Natural killer cell (primary cell): ENCODE data around the gene KCNJ10. TPM values are rescaled to one million over a fixed set of nuclear protein-coding genes. Genes with fewer than 3 reads are reported as not detected.

Experiments used
- ATAC-seq, 3 donors: fragments of 150-1000 bp in 2 of 3; fragments of 200-7000 bp in 1 of 3; cut with Tn5 transposase; 1 replicate in 1 of 3; 2 replicates in 2 of 3; pipeline ENCODE4 v1.10.0; 2021; ENCODE audit warnings: mild to moderate bottlenecking in 2 of 3, moderate library complexity in 2 of 3
- DNase-seq, 2 donors: peaks; one replicate each; pipeline versions ENCODE4 v3.0.0 to v3.0.0-alpha.2; 2013 to 2021; ENCODE audit warnings: mixed read lengths in 1 of 2
- H3K27ac ChIP-seq: one replicate; pipeline ENCODE4 v1.5.1; 2013; ENCODE audit warnings: mild to moderate bottlenecking, low read length
- H3K27me3 ChIP-seq: one replicate; pipeline ENCODE4 v1.6.1; 2013; ENCODE audit warnings: low read length; ENCODE audit not compliant: control insufficient read depth, insufficient read depth
- H3K36me3 ChIP-seq: one replicate; pipeline ENCODE4 v1.6.1; 2013; ENCODE audit warnings: low read length; ENCODE audit not compliant: control insufficient read depth, insufficient read depth
- H3K4me1 ChIP-seq: one replicate; pipeline ENCODE4 v1.6.1; 2013; ENCODE audit warnings: low read length; ENCODE audit not compliant: control insufficient read depth, insufficient read depth
- H3K4me3 ChIP-seq: one replicate; pipeline ENCODE4 v1.5.1; 2013; ENCODE audit warnings: low read length
- H3K9me3 ChIP-seq: one replicate; pipeline ENCODE4 v1.6.1; 2013; ENCODE audit warnings: low read length; ENCODE audit not compliant: control insufficient read depth, insufficient read depth
- H3K27ac Mint-ChIP-seq, 2 donors: one replicate each; pipeline ENCODE4 v1.8.0; 2022; ENCODE audit warnings: mild to moderate bottlenecking in 2 of 2, mixed read lengths in 2 of 2, moderate library complexity in 1 of 2
- H3K27me3 Mint-ChIP-seq, 2 donors: one replicate each; pipeline ENCODE4 v1.8.0; 2022; ENCODE audit warnings: low read depth in 2 of 2, mixed read lengths in 2 of 2
- H3K36me3 Mint-ChIP-seq: one replicate; pipeline ENCODE4 v1.8.0; 2022; ENCODE audit warnings: mixed read lengths
- H3K4me1 Mint-ChIP-seq, 2 donors: one replicate each; pipeline ENCODE4 v1.8.0; 2022; ENCODE audit warnings: mixed read lengths in 2 of 2
- H3K4me3 Mint-ChIP-seq: one replicate; pipeline ENCODE4 v1.8.0; 2022; ENCODE audit warnings: mild to moderate bottlenecking, moderate library complexity, mixed read lengths
- H3K9me3 Mint-ChIP-seq, 2 donors: one replicate each; pipeline ENCODE4 v1.8.0; 2022; ENCODE audit warnings: mixed read lengths in 2 of 2
- CTCF ChIP-seq: fragments of 200-600 bp; IDR thresholded peaks from one replicate; pipeline ENCODE4 v1.8.0; 2022; ENCODE audit warnings: antibody characterized with exemption
- WGBS: methylation state at CpG from one replicate; pipeline ENCODE4 v1.1.7; 2013; ENCODE audit warnings: missing lambda C conversion rate; ENCODE audit not compliant: insufficient coverage; 5-methylcytosine and 5-hydroxymethylcytosine counted together
- intact Hi-C: fragments of 100-400 bp; cut with micrococcal nuclease; formaldehyde crosslinking; loops from one replicate; pipeline ENCODE4 v1.14.2; 2022
- total RNA-seq, 4 donors: library from RNA; stranded (reverse); fragments of 120-200 nt in 1 of 4; gene quantifications; one replicate each; pipeline versions ENCODE4 v1.2.3 to v1.2.4, GENCODE V29; 2013 to 2022

KCNJ10 gene
- total RNA-seq, 3 donors from 2014 or later (not counting 1 experiment from before 2014, with no cell fraction given) = not detected

GRCh38 chr1:160117300-160117699 lies 47.3 kb upstream of the KCNJ10 start:
- peaks cover 0 to 22% of the 10 kb centered on the region in 2 donors for H3K27me3 Mint-ChIP-seq
- TF ChIP-seq CTCF = no peak
- 33% methylated on average over 1 of the region's 1 CpG for WGBS
- ATAC-seq (no peak), DNase-seq (no peak)
- Histone ChIP-seq H3K36me3 (no peaks in the 10 kb centered on the region), H3K4me1 (no peaks in the 10 kb centered on the region), H3K9me3 (no peaks in the 10 kb centered on the region), H3K27me3 (no peaks in the 10 kb centered on the region), H3K4me3 (no peak overlapping the region), H3K27ac (no peak overlapping the region)
- intact Hi-C loops = no loop called here
- no peak overlapping the region for H3K27ac Mint-ChIP-seq
- no peaks in the 10 kb centered on the region for H3K36me3 Mint-ChIP-seq
- no peaks in the 10 kb centered on the region for H3K4me1 Mint-ChIP-seq
- no peak overlapping the region for H3K4me3 Mint-ChIP-seq
- no peaks in the 10 kb centered on the region for H3K9me3 Mint-ChIP-seq

GRCh38 chr1:160116283-160117147 lies 46.6 kb upstream of the KCNJ10 start:
- Mint-ChIP-seq H3K4me1 (no peaks in the 10 kb centered on the region), H3K9me3 (no peaks in the 10 kb centered on the region), H3K4me3 (no peak overlapping the region), H3K27ac (no peak overlapping the region), H3K36me3 (no peaks in the 10 kb centered on the region), H3K27me3 (peaks cover 0 to 22% of the 10 kb centered on the region in 2 donors)
- TF ChIP-seq CTCF = no peak
- intact Hi-C loops = no loop called here
- 85% methylated on average over 12 of the region's 12 CpGs for WGBS
- Histone ChIP-seq H3K4me3 (no peak overlapping the region), H3K36me3 (no peaks in the 10 kb centered on the region), H3K9me3 (no peaks in the 10 kb centered on the region), H3K27ac (no peak overlapping the region), H3K4me1 (no peaks in the 10 kb centered on the region), H3K27me3 (no peaks in the 10 kb centered on the region)
- no peak for DNase-seq
- ATAC-seq = no peak

- no peak within 1 kb of the TSS for H3K4me3 Mint-ChIP-seq
- Histone ChIP-seq H3K4me1 (no peaks in the 10 kb centered on the region), H3K36me3 (no peaks in the 10 kb centered on the region), H3K9me3 (no peaks in the 10 kb centered on the region), H3K4me3 (no peak within 1 kb of the TSS), H3K27ac (no peak within 1 kb of the TSS), H3K27me3 (no peaks in the 10 kb centered on the region)
- ATAC-seq (no peak), DNase-seq (no peak)
- intact Hi-C loops = no loop called here
- peaks cover under 1 to 24% of the 10 kb centered on the region in 2 donors for H3K27me3 Mint-ChIP-seq
- H3K36me3 Mint-ChIP-seq = no peaks in the 10 kb centered on the region
- 69% methylated on average over 16 of the region's 16 CpGs for WGBS
- no peak within 1 kb of the TSS for H3K27ac Mint-ChIP-seq
- no peaks in the 10 kb centered on the region for H3K9me3 Mint-ChIP-seq
- no peaks in the 10 kb centered on the region for H3K4me1 Mint-ChIP-seq
- no peak for TF ChIP-seq CTCF
Observed at GRCh38 chr1:160115545-160116282, 45.8 kb upstream of the KCNJ10 start, which contains the start of gene ATP1A2. ATP1A2 (plus strand) TSS chr1:160115759; CDS start chr1:160115862, 103 bp downstream.
